H9 (cell line): Measurements from ENCODE around the gene RWDD4. TPM values are rescaled to one million over a fixed set of nuclear protein-coding genes. Genes with fewer than 3 reads are reported as not detected.

ENCODE experiments used
- DNase-seq: peaks from one replicate; pipeline ENCODE4 v3.0.0-alpha.2; 2017
- H2AFZ ChIP-seq: one replicate; pipeline ENCODE4 v1.6.1; 2013; ENCODE audit warnings: mild to moderate bottlenecking, low read length, control low read depth, moderate library complexity
- H2AK5ac ChIP-seq: 2 replicates; pipeline ENCODE4 v1.6.1; 2013; ENCODE audit warnings: low read length, control low read depth, mixed read lengths; ENCODE audit not compliant: insufficient read length
- H2BK120ac ChIP-seq: one replicate; pipeline ENCODE4 v1.6.1; 2013; ENCODE audit warnings: low read depth, mild to moderate bottlenecking, low read length, control low read depth, inconsistent platforms; ENCODE audit not compliant: poor library complexity, severe bottlenecking
- H2BK12ac ChIP-seq: 2 replicates; pipeline ENCODE4 v1.6.1; 2013; ENCODE audit warnings: low read length, control low read depth, mixed read lengths, low read depth; ENCODE audit not compliant: insufficient read length
- H2BK15ac ChIP-seq: 2 replicates; pipeline ENCODE4 v1.6.1; 2013; ENCODE audit warnings: low read depth, low read length, control low read depth
- H2BK20ac ChIP-seq: one replicate; pipeline ENCODE4 v1.6.1; 2013; ENCODE audit warnings: low read depth, mild to moderate bottlenecking, low read length, control low read depth, inconsistent platforms; ENCODE audit not compliant: poor library complexity, severe bottlenecking
- H2BK5ac ChIP-seq: 2 replicates; pipeline ENCODE4 v1.6.1; 2013; ENCODE audit warnings: low read length, control low read depth, mixed read lengths; ENCODE audit not compliant: insufficient read length
- H3K14ac ChIP-seq: 2 replicates; pipeline ENCODE4 v1.6.1; 2013; ENCODE audit warnings: low read length, control low read depth; ENCODE audit not compliant: insufficient read depth
- H3K18ac ChIP-seq: 2 replicates; pipeline ENCODE4 v1.6.1; 2013; ENCODE audit warnings: low read depth, mild to moderate bottlenecking, mixed read lengths, low read length, control low read depth; ENCODE audit not compliant: insufficient read length
- H3K23ac ChIP-seq: 2 replicates; pipeline ENCODE4 v1.6.1; 2013; ENCODE audit warnings: low read length, control low read depth, mixed read lengths, low read depth; ENCODE audit not compliant: insufficient read length
- H3K23me2 ChIP-seq: 2 replicates; pipeline ENCODE4 v1.6.1; 2013; ENCODE audit warnings: low read depth, mild to moderate bottlenecking, mixed read lengths, low read length, control low read depth; ENCODE audit not compliant: insufficient read length, poor library complexity, severe bottlenecking
- H3K27ac ChIP-seq: 2 replicates; pipeline ENCODE4 v1.5.1; 2013; ENCODE audit warnings: low read length, control low read depth, mixed read lengths, low read depth; ENCODE audit not compliant: insufficient read length
- H3K27me3 ChIP-seq: 2 replicates; pipeline ENCODE4 v1.6.1; 2013; ENCODE audit warnings: low read length, control low read depth, inconsistent platforms; ENCODE audit not compliant: insufficient read depth
- H3K4ac ChIP-seq: 2 replicates; pipeline ENCODE4 v1.6.1; 2013; ENCODE audit warnings: low read depth, mild to moderate bottlenecking, control low read depth, inconsistent platforms, low read length, moderate library complexity
- H3K4me1 ChIP-seq: 2 replicates; pipeline ENCODE4 v1.6.1; 2013; ENCODE audit warnings: low read length, control low read depth, inconsistent platforms; ENCODE audit not compliant: insufficient read depth
- H3K4me2 ChIP-seq: 2 replicates; pipeline ENCODE4 v1.6.1; 2013; ENCODE audit warnings: low read length, control low read depth, mixed read lengths; ENCODE audit not compliant: insufficient read length, insufficient read depth
- H3K56ac ChIP-seq: 2 replicates; pipeline ENCODE4 v1.6.1; 2013; ENCODE audit warnings: low read depth, mild to moderate bottlenecking, mixed read lengths, low read length, control low read depth; ENCODE audit not compliant: insufficient read length
- H3K79me1 ChIP-seq: 2 replicates; pipeline ENCODE4 v1.6.1; 2013; ENCODE audit warnings: low read depth, mild to moderate bottlenecking, moderate library complexity, low read length, control low read depth, inconsistent platforms; ENCODE audit not compliant: insufficient read depth, poor library complexity, severe bottlenecking
- H3K79me2 ChIP-seq: 2 replicates; pipeline ENCODE4 v1.6.1; 2013; ENCODE audit warnings: low read length, control low read depth, inconsistent platforms; ENCODE audit not compliant: insufficient read depth
- H3K9ac ChIP-seq: 2 replicates; pipeline ENCODE4 v1.6.1; 2013; ENCODE audit warnings: low read length, control low read depth, mixed read lengths; ENCODE audit not compliant: insufficient read length; ENCODE audit errors: extremely low read depth
- H3K9me3 ChIP-seq: one replicate; pipeline ENCODE4 v1.6.1; 2013; ENCODE audit warnings: low read depth, low read length, inconsistent platforms; ENCODE audit not compliant: control insufficient read depth
- H3T11ph ChIP-seq: one replicate; pipeline ENCODE4 v1.6.1; 2013; ENCODE audit warnings: mild to moderate bottlenecking, low read length, control low read depth, inconsistent platforms
- H4K20me1 ChIP-seq: one replicate; pipeline ENCODE4 v1.6.1; 2013; ENCODE audit not compliant: control insufficient read depth, insufficient read length, insufficient read depth
- H4K5ac ChIP-seq: 2 replicates; pipeline ENCODE4 v1.6.1; 2013; ENCODE audit warnings: low read depth, mild to moderate bottlenecking, mixed read lengths, low read length, control low read depth; ENCODE audit not compliant: insufficient read length
- H4K8ac ChIP-seq: replicated peaks from 2 replicates; pipeline ENCODE4 v1.6.1; 2013; ENCODE audit warnings: low read length, control low read depth, mixed read lengths, low read depth; ENCODE audit not compliant: insufficient read length
- H4K91ac ChIP-seq: 2 replicates; pipeline ENCODE4 v1.6.1; 2013; ENCODE audit warnings: low read depth, mild to moderate bottlenecking, moderate library complexity, mixed read lengths, low read length, control low read depth; ENCODE audit not compliant: insufficient read length
- H3K27ac Mint-ChIP-seq, 3 experiments: 2 replicates in 2 of 3; 3 replicates in 1 of 3; pipeline ENCODE4 v1.8.0; 2020 to 2021; ENCODE audit warnings: mixed read lengths in 3 of 3, mild to moderate bottlenecking in 1 of 3, moderate library complexity in 1 of 3
- H3K27me3 Mint-ChIP-seq: 2 replicates; pipeline ENCODE4 v1.8.0; 2021; ENCODE audit warnings: low read depth, mild to moderate bottlenecking, moderate library complexity, mixed read lengths
- H3K36me3 Mint-ChIP-seq, 3 experiments: 2 replicates in 2 of 3; 3 replicates in 1 of 3; pipeline ENCODE4 v1.8.0; 2020 to 2021; ENCODE audit warnings: low read depth in 3 of 3, mixed read lengths in 3 of 3; ENCODE audit not compliant: insufficient read depth in 1 of 3
- H3K4me1 Mint-ChIP-seq, 2 experiments: 2 replicates each; pipeline ENCODE4 v1.8.0; 2020; ENCODE audit warnings: mixed read lengths in 2 of 2
- H3K4me3 Mint-ChIP-seq, 2 experiments: 2 replicates in 1 of 2; 3 replicates in 1 of 2; pipeline ENCODE4 v1.8.0; 2020 to 2021; ENCODE audit warnings: mild to moderate bottlenecking in 2 of 2, mixed read lengths in 2 of 2, moderate library complexity in 1 of 2
- H3K9me3 Mint-ChIP-seq, 2 experiments: 2 replicates in 1 of 2; 3 replicates in 1 of 2; pipeline ENCODE4 v1.8.0; 2020; ENCODE audit warnings: mild to moderate bottlenecking in 2 of 2, mixed read lengths in 2 of 2, moderate library complexity in 1 of 2
- CTCF ChIP-seq: fragments of 200-600 bp; sonication (generic); conservative IDR thresholded peaks from 3 replicates; pipeline ENCODE4 v1.8.0; 2021; ENCODE audit warnings: antibody characterized with exemption, mild to moderate bottlenecking
- WGBS: extraction: QIAGEN DNeasy Blood & Tissue Kit; methylation state at CpG from one replicate; pipeline ENCODE4 v1.1.7; 2013; ENCODE audit warnings: missing lambda C conversion rate, low lambda C conversion rate, mixed read lengths; ENCODE audit not compliant: insufficient read length; ENCODE audit errors: extremely low coverage; 5-methylcytosine and 5-hydroxymethylcytosine counted together
- total RNA-seq: library from RNA; stranded (reverse); gene quantifications from 2 replicates; pipeline ENCODE4 v1.2.1, GENCODE V29; 2021

Gene RWDD4
- total RNA-seq, 1 experiment from 2014 or later = 17.8 TPM

GRCh38 chr4:183611210-183611830 lies 47.7 kb downstream of the RWDD4 start:
- Histone ChIP-seq H3K4ac (no peak overlapping the region), H2BK120ac (no peak overlapping the region), H3K79me2 (no peaks in the 10 kb centered on the region), H3K79me1 (no peaks in the 10 kb centered on the region), H3K4me1 (no peaks in the 10 kb centered on the region; the same call in 1 of the 2 replicates), H4K20me1 (no peaks in the 10 kb centered on the region), H2AK5ac (no peak overlapping the region), H3K27me3 (no peaks in the 10 kb centered on the region), H3K14ac (no peak overlapping the region), H3K18ac (no peak overlapping the region), H3K27ac (no peak overlapping the region), H2BK20ac (no peak overlapping the region), H3K56ac (no peak overlapping the region), H3K9ac (no peak overlapping the region), H2AFZ (no peak overlapping the region), H3K4me2 (no peak overlapping the region), H3K23me2 (no peaks in the 10 kb centered on the region), H3K23ac (no peak overlapping the region), H2BK5ac (no peak overlapping the region), H3K9me3 (no peaks in the 10 kb centered on the region), H4K5ac (no peak overlapping the region), H2BK12ac (no peak overlapping the region), H4K91ac (no peak overlapping the region), H3T11ph (no peak overlapping the region), H4K8ac (no peak overlapping the region), H2BK15ac (no peak overlapping the region)
- Mint-ChIP-seq H3K9me3 (no peaks in the 10 kb centered on the region; a peak in 2 of 5 replicates), H3K36me3 (no peaks in the 10 kb centered on the region; a peak in 1 of 7 replicates), H3K27me3 (peaks cover 4% of the 10 kb centered on the region), H3K4me1 (peaks cover 0 to 4% of the 10 kb centered on the region in 2 experiments; a peak in 1 of 4 replicates), H3K27ac (no peak overlapping the region), H3K4me3 (no peak overlapping the region)
- no peak for DNase-seq
- no CpG with 5 or more reads among the region's 15 CpGs for WGBS
- no peak for TF ChIP-seq CTCF
